Endothelial cell of umbilical vein (primary cell): Measurements from ENCODE around the gene RYR2. TPM values are rescaled to one million over a fixed set of nuclear protein-coding genes. Genes with fewer than 3 reads are reported as not detected.

Experiments used
- BruUV-seq: library from RNA; stranded (reverse); fragments of 400-500 nt; replicated peaks from 2 replicates; lab custom pipeline; 2021; lab: Mats Ljungman, UMichigan
- CTCF ChIA-PET: fragments of 300-600, 350-600 bp; sonication (Branson Sonifier 250); formaldehyde crosslinking; loops from one replicate; lab custom pipeline; 2021; ENCODE audit warnings: antibody characterized with exemption, inconsistent platforms; lab: Charles Lee
- POLR2A ChIA-PET: fragments of 300-600, 350-600 bp; sonication (Branson Sonifier 250); formaldehyde crosslinking; loops from one replicate; lab custom pipeline; 2021; ENCODE audit warnings: antibody characterized with exemption, inconsistent platforms; lab: Charles Lee
- DNase-seq: peaks from one replicate; pipeline ENCODE4 v3.0.0-alpha.2; 2011; ENCODE audit warnings: low read depth, low spot score
- FAIRE-seq: peaks from 2 replicates; lab custom pipeline; 2011; peaks lifted over from hg19 to GRCh38; lab: Jason Lieb, UNC
- H2AFZ ChIP-seq: 2 replicates; pipeline ENCODE4 v1.6.0; 2012; ENCODE audit warnings: low read depth, low read length, control low read depth, inconsistent platforms
- H3K27ac ChIP-seq: 2 replicates; pipeline ENCODE4 v1.5.1; 2011; ENCODE audit warnings: low read depth, mild to moderate bottlenecking, control low read depth, low read length, moderate library complexity; ENCODE audit not compliant: insufficient read depth
- H3K27me3 ChIP-seq, 2 experiments: 2 replicates each; pipeline versions ENCODE4 v1.6.0 to v1.6.1; 2011; ENCODE audit warnings: low read length in 2 of 2, mixed read lengths in 1 of 2; ENCODE audit not compliant: control insufficient read depth in 2 of 2, insufficient read depth in 2 of 2
- H3K36me3 ChIP-seq, 2 experiments: 2 replicates in 1 of 2; 3 replicates in 1 of 2; pipeline ENCODE4 v1.5.1; 2011; ENCODE audit warnings: low read length in 2 of 2, mild to moderate bottlenecking in 1 of 2, moderate library complexity in 1 of 2; ENCODE audit not compliant: control insufficient read depth in 2 of 2, insufficient read depth in 2 of 2; ENCODE audit errors: extremely low read depth in 1 of 2
- H3K4me1 ChIP-seq: 3 replicates; pipeline ENCODE4 v1.5.1; 2011; ENCODE audit warnings: mild to moderate bottlenecking, low read length; ENCODE audit not compliant: control insufficient read depth, insufficient read depth; ENCODE audit errors: extremely low read depth
- H3K4me2 ChIP-seq: 2 replicates; pipeline ENCODE4 v1.6.1; 2011; ENCODE audit warnings: low read length, control low read depth, mixed read lengths; ENCODE audit not compliant: insufficient read depth
- H3K4me3 ChIP-seq, 3 experiments: fragments of 200-600 bp in 1 of 3; sonication (generic), shearing (Covaris generic) in 1 of 3; replicated peaks in 1 of 3; 2 replicates each; pipeline ENCODE4 v1.5.1; 2011 to 2016; ENCODE audit warnings: control low read depth in 3 of 3, low read length in 3 of 3, mild to moderate bottlenecking in 2 of 3, inconsistent platforms in 1 of 3, low read depth in 1 of 3, moderate library complexity in 1 of 3; ENCODE audit not compliant: insufficient read depth in 1 of 3
- H3K79me2 ChIP-seq: 2 replicates; pipeline ENCODE4 v1.6.0; 2012; ENCODE audit warnings: low read length, inconsistent platforms; ENCODE audit not compliant: control insufficient read depth, insufficient read depth
- H3K9ac ChIP-seq: replicated peaks from 2 replicates; pipeline ENCODE3; 2011; ENCODE audit warnings: low read length, control low read depth; ENCODE audit not compliant: insufficient read depth; ENCODE audit errors: extremely low read depth
- H3K9me1 ChIP-seq: replicated peaks from 3 replicates; pipeline ENCODE4 v1.6.0; 2011; ENCODE audit warnings: mild to moderate bottlenecking, low read length; ENCODE audit not compliant: control insufficient read depth, insufficient read depth; ENCODE audit errors: extremely low read depth
- H3K9me3 ChIP-seq: replicated peaks from 2 replicates; pipeline ENCODE4 v1.5.1; 2012; ENCODE audit warnings: low read length, inconsistent platforms; ENCODE audit not compliant: control insufficient read depth, insufficient read depth
- H4K20me1 ChIP-seq: replicated peaks from 2 replicates; pipeline ENCODE3; 2011; ENCODE audit warnings: mild to moderate bottlenecking, low read length; ENCODE audit not compliant: control insufficient read depth, insufficient read depth; ENCODE audit errors: extremely low read depth
- CTCF ChIP-seq, 2 donors: IDR thresholded peaks; 1 replicate in 1 of 2; 2 replicates in 1 of 2; pipeline ENCODE4 v1.5.1; 2011; ENCODE audit warnings: low read length in 2 of 2, mild to moderate bottlenecking in 2 of 2, moderate library complexity in 2 of 2, control low read depth in 1 of 2, inconsistent platforms in 1 of 2, low read depth in 1 of 2; ENCODE audit not compliant: insufficient read depth in 1 of 2; ENCODE audit errors: extremely low read depth in 1 of 2
- EZH2 ChIP-seq: IDR thresholded peaks from 2 replicates; pipeline ENCODE4 v1.6.1; 2012; ENCODE audit warnings: borderline replicate concordance, low read depth, mild to moderate bottlenecking, moderate library complexity, low read length, inconsistent platforms; ENCODE audit not compliant: severe bottlenecking
- FOS ChIP-seq: IDR thresholded peaks from 2 replicates; pipeline ENCODE4 v1.6.1; 2011; ENCODE audit warnings: mild to moderate bottlenecking, low read length, moderate library complexity, borderline replicate concordance; ENCODE audit not compliant: insufficient read depth
- GATA2 ChIP-seq: IDR thresholded peaks from 2 replicates; pipeline ENCODE4 v1.7.0; 2011; ENCODE audit warnings: low read depth, mild to moderate bottlenecking, moderate library complexity, mixed read lengths, low read length; ENCODE audit not compliant: insufficient read length, insufficient read depth
- JUN ChIP-seq: IDR thresholded peaks from 2 replicates; pipeline ENCODE4 v1.6.1; 2011; ENCODE audit warnings: borderline replicate concordance, low read depth; ENCODE audit not compliant: insufficient read length, insufficient read depth
- MAX ChIP-seq: IDR thresholded peaks from 2 replicates; pipeline ENCODE4 v1.6.1; 2011; ENCODE audit not compliant: insufficient read depth, insufficient read length
- MYC ChIP-seq: IDR thresholded peaks from one replicate; pipeline ENCODE4 v1.6.1; 2011; ENCODE audit warnings: mild to moderate bottlenecking, low read depth, low read length
- POLR2A ChIP-seq: IDR thresholded peaks from 2 replicates; pipeline ENCODE4 v1.6.1; 2012; ENCODE audit warnings: low read depth, mild to moderate bottlenecking, control low read depth, low read length
- POLR2AphosphoS5 ChIP-seq: IDR thresholded peaks from 2 replicates; pipeline ENCODE4 v1.6.1; 2012; ENCODE audit warnings: low read depth, mild to moderate bottlenecking, control low read depth, low read length, moderate library complexity; ENCODE audit not compliant: insufficient read depth
- dilution Hi-C: fragments of 300-500 bp; cut with MboI; formaldehyde crosslinking; loops from one replicate; pipeline ENCODE4 v1.15.0; 2019; ENCODE audit warnings: low sequenced_read_pairs; ENCODE audit not compliant: extremely low pct_ligation_motif_present
- intact Hi-C: fragments of 100-400 bp; cut with micrococcal nuclease; formaldehyde crosslinking; loops from one replicate; pipeline ENCODE4 v1.10.0; 2022
- polyA plus RNA-seq, 4 experiments: library from polyadenylated mRNA; depleted of rRNA in 3 of 4; stranded (reverse) in 3 of 4; unstranded in 1 of 4; fragments of >200 nt; gene quantifications; 2 replicates each; pipeline versions ENCODE4 v1.2.1 to v1.2.3, GENCODE V29; 2011 to 2012; ENCODE audit warnings: missing spikeins in 1 of 4
- total RNA-seq: library from RNA; stranded (reverse); gene quantifications from 2 replicates; pipeline ENCODE4 v1.2.3, GENCODE V29; 2021

The RYR2 gene
- total and polyA plus RNA-seq, 2 donors (not counting 3 experiments of a cell fraction or from before 2014, with no cell fraction given): not detected

- no peak for FAIRE-seq
- BruUV-seq: no TSS peak
- no peaks in the 10 kb centered on the region for H3K4me1 ChIP-seq
- POLR2A ChIA-PET: no interaction called here
- H2AFZ ChIP-seq: no peak overlapping the region
- no peak overlapping the region for H3K27ac ChIP-seq
- intact Hi-C loops: no loop called here
- no peak for DNase-seq
- H3K27me3 ChIP-seq: no peaks in the 10 kb centered on the region
- H3K9me3 ChIP-seq: peaks cover 2% of the 10 kb centered on the region
- dilution Hi-C loops: no loop called here
- CTCF ChIA-PET: no interaction called here
- H3K9ac ChIP-seq: no peak overlapping the region
- no peak overlapping the region for H3K4me3 ChIP-seq
- TF ChIP-seq JUN (no peak), POLR2AphosphoS5 (no peak), EZH2 (no peak), MAX (no peak), CTCF (IDR thresholded peaks at IDR 0.05; ENCODE audit: extremely low read depth in 1 of 2, insufficient read depth in 1 of 2, low read depth in 1 of 2, low read length in 2 of 2) (no peak), POLR2A (no peak), GATA2 (no peak), MYC (no peak), FOS (no peak)
- H4K20me1 ChIP-seq: no peaks in the 10 kb centered on the region
- no peaks in the 10 kb centered on the region for H3K79me2 ChIP-seq
- no peaks in the 10 kb centered on the region for H3K36me3 ChIP-seq
- no peak overlapping the region for H3K4me2 ChIP-seq
- no peaks in the 10 kb centered on the region for H3K9me1 ChIP-seq
These were observed 25.4 kb upstream of the RYR2 start for GRCh38 chr1:237016626-237017025.
